HepG2 (cell line): ENCODE measurements around the gene CCDC175.

ENCODE experiments used
- CREB1 ChIP-seq, 2 experiments: fragments of 450-650 bp in 1 of 2; IDR thresholded peaks; 2 replicates each; pipeline ENCODE4 v1.6.1; 2016 to 2017; ENCODE audit warnings: control low read depth in 1 of 2, mild to moderate bottlenecking in 1 of 2, missing compliant biosample characterization in 1 of 2, missing genetic modification characterization in 1 of 2
- CREB3 ChIP-seq: sonication (generic); formaldehyde crosslinking; IDR thresholded peaks from 2 replicates; pipeline ENCODE4 v1.5.0; 2020; ENCODE audit warnings: missing genetic modification reagents
- CTCF ChIP-seq: sonication (generic); formaldehyde crosslinking; IDR thresholded peaks from 2 replicates; pipeline ENCODE4 v1.5.0; 2020; ENCODE audit warnings: mild to moderate bottlenecking, missing genetic modification reagents, moderate library complexity
- DNMT1 ChIP-seq: sonication (generic); formaldehyde crosslinking; IDR thresholded peaks from 2 replicates; pipeline ENCODE4 v1.5.1; 2020; ENCODE audit warnings: mild to moderate bottlenecking, missing genetic modification reagents
- NFKB2 ChIP-seq: sonication (generic); formaldehyde crosslinking; IDR thresholded peaks from 2 replicates; pipeline ENCODE4 v1.4.0; 2020; ENCODE audit warnings: missing genetic modification reagents, borderline replicate concordance
- POLR2A ChIP-seq, 2 experiments: IDR thresholded peaks; 2 replicates each; pipeline ENCODE4 v1.6.1; 2011; ENCODE audit warnings: low read depth in 2 of 2, low read length in 2 of 2, mild to moderate bottlenecking in 1 of 2, moderate library complexity in 1 of 2; ENCODE audit not compliant: insufficient read depth in 1 of 2
- RAD21 ChIP-seq: fragments of 450-650 bp; formaldehyde crosslinking; IDR thresholded peaks from 2 replicates; pipeline ENCODE4 v1.5.0; 2020; ENCODE audit warnings: mild to moderate bottlenecking
- SKIL ChIP-seq: sonication (generic); formaldehyde crosslinking; IDR thresholded peaks from 2 replicates; pipeline ENCODE4 v1.8.0; 2022; ENCODE audit warnings: missing genetic modification reagents, mild to moderate bottlenecking, moderate library complexity, borderline replicate concordance

GRCh38 chr14:59455411-59455810 is 121.2 kb downstream of the CCDC175 start:
- TF ChIP-seq CTCF (CRISPR knock-in tag) (no peak), CREB3 (no peak), POLR2A (IDR thresholded peaks at IDR 0.05; ENCODE audit: insufficient read depth in 1 of 2, low read depth in 2 of 2, low read length in 2 of 2) (no peak), RAD21 (CRISPR knock-in tag) (no peak), NFKB2 (no peak), SKIL (CRISPR knock-in tag) (no peak), CREB1 (IDR thresholded peaks at IDR 0.05) (no peak), CREB1 (CRISPR knock-in tag; IDR thresholded peaks at IDR 0.05) (no peak), DNMT1 (CRISPR knock-in tag) (no peak)
